GM18526 (cell line): ENCODE results near the gene ATP2A2.

Source experiments
- POLR2A ChIP-seq: IDR thresholded peaks from 3 replicates; pipeline ENCODE4 v1.6.1; 2011; ENCODE audit not compliant: insufficient read length; ENCODE audit errors: extremely low read depth

The ATP2A2 gene

GRCh38 chr12:110282300-110282860 is 1.3 kb downstream of the ATP2A2 start:
- TF ChIP-seq POLR2A = no peak

- no peak for TF ChIP-seq POLR2A
These were observed 2.1 kb downstream of the ATP2A2 start for GRCh38 chr12:110282956-110283817.

- no peak for TF ChIP-seq POLR2A
These were observed 3.5 kb downstream of the ATP2A2 start for GRCh38 chr12:110284597-110284996.

- TF ChIP-seq POLR2A = no peak
These were observed 5.6 kb downstream of the ATP2A2 start for GRCh38 chr12:110286623-110287022.

GRCh38 chr12:110287986-110288385 is 6.9 kb downstream of the ATP2A2 start:
- no peak for TF ChIP-seq POLR2A

- TF ChIP-seq POLR2A = no peak
These were observed 8.1 kb downstream of the ATP2A2 start for GRCh38 chr12:110289044-110289710.

GRCh38 chr12:110289711-110290078 is 8.6 kb downstream of the ATP2A2 start:
- TF ChIP-seq POLR2A = no peak

- no peak for TF ChIP-seq POLR2A
These were observed 20.2 kb downstream of the ATP2A2 start for GRCh38 chr12:110301065-110301806.

GRCh38 chr12:110304061-110304551 is 23.1 kb downstream of the ATP2A2 start:
- no peak for TF ChIP-seq POLR2A

- TF ChIP-seq POLR2A = no peak
These were observed 26.3 kb downstream of the ATP2A2 start for GRCh38 chr12:110307372-110307771.

GRCh38 chr12:110310763-110311162 is 29.7 kb downstream of the ATP2A2 start:
- TF ChIP-seq POLR2A = no peak

GRCh38 chr12:110311903-110312302 is 30.9 kb downstream of the ATP2A2 start:
- TF ChIP-seq POLR2A = no peak

- no peak for TF ChIP-seq POLR2A
These were observed 31.7 kb downstream of the ATP2A2 start for GRCh38 chr12:110312581-110313360.

GRCh38 chr12:110314308-110314707 is 33.3 kb downstream of the ATP2A2 start:
- TF ChIP-seq POLR2A = no peak

- no peak for TF ChIP-seq POLR2A
These were observed 35.8 kb downstream of the ATP2A2 start for GRCh38 chr12:110316861-110317260.

- TF ChIP-seq POLR2A = no peak
These were observed 36.9 kb downstream of the ATP2A2 start for GRCh38 chr12:110317911-110318310.
